RWPE2 (cell line): ENCODE results near the gene TMEM108.

Source experiments
- ATAC-seq: fragments of 200-7000 bp; cut with Tn5 transposase; 3 replicates; pipeline ENCODE4 v1.9.1; 2021; ENCODE audit warnings: low read depth
- DNase-seq: peaks from one replicate; pipeline ENCODE4 v3.0.0-alpha.2; 2020; ENCODE audit warnings: low spot score
- H3K27ac ChIP-seq: fragments of 450-650 bp; 2 replicates; pipeline ENCODE4 v1.5.1; 2017; ENCODE audit warnings: mild to moderate bottlenecking; ENCODE audit not compliant: poor library complexity, severe bottlenecking
- H3K27me3 ChIP-seq: fragments of 250-450 bp; sonication (Bioruptor Pico); 2 replicates; pipeline ENCODE4 v1.5.1; 2021; ENCODE audit warnings: mild to moderate bottlenecking, moderate library complexity; ENCODE audit not compliant: insufficient read depth, poor library complexity, severe bottlenecking
- H3K36me3 ChIP-seq: fragments of 250-450 bp; sonication (Bioruptor Pico); 2 replicates; pipeline ENCODE4 v1.5.1; 2020; ENCODE audit warnings: low read depth, mild to moderate bottlenecking, moderate library complexity
- H3K4me1 ChIP-seq: fragments of 250-450 bp; sonication (Bioruptor Pico); 2 replicates; pipeline ENCODE4 v1.5.1; 2021; ENCODE audit warnings: mild to moderate bottlenecking, moderate library complexity; ENCODE audit not compliant: insufficient read depth, poor library complexity, severe bottlenecking
- H3K4me3 ChIP-seq: fragments of 250-450 bp; sonication (Bioruptor Pico); 2 replicates; pipeline ENCODE4 v1.5.1; 2021; ENCODE audit warnings: mild to moderate bottlenecking, moderate library complexity; ENCODE audit not compliant: severe bottlenecking
- H3K9me3 ChIP-seq: fragments of 250-450 bp; sonication (Bioruptor Pico); 2 replicates; pipeline ENCODE4 v1.5.1; 2021; ENCODE audit warnings: mild to moderate bottlenecking, moderate library complexity; ENCODE audit not compliant: severe bottlenecking
- TF ChIP-seq, protein P1 (sequence below): fragments of 450-650 bp; IDR thresholded peaks from one replicate; pipeline ENCODE4 v1.5.1; 2017; ENCODE audit warnings: mild to moderate bottlenecking, moderate library complexity; ENCODE audit not compliant: poor library complexity, severe bottlenecking

The TMEM108 gene

DNA sequence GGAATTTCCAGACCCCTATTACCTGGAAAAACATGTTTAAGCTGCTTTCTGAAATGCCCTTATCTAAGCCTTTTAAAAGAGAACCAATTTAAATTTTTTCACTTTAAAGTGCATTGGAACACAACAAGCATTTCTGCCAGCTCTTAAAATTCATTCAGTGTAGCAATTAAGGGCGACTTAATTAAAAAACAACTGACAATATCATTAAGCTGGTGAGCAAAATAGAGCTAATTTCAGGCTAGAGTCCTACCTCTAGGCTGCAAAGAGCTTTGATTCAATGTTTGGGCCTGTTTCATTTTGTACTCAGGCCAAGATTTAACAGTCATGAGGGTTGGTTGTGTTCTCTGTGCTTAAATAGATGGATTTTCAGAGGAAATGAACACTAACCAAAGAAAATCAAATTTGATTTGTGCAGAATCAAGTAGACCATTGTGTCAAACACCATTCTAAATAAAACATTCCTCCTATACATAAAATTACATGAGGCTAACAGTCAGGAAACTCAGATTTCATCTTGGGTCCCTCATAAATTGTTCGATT, 114.6 kb downstream of the TMEM108 start:
- no peaks in the 10 kb centered on the region for H3K36me3 ChIP-seq
- H3K27ac ChIP-seq = no peak overlapping the region
- no peak for ATAC-seq

DNA sequence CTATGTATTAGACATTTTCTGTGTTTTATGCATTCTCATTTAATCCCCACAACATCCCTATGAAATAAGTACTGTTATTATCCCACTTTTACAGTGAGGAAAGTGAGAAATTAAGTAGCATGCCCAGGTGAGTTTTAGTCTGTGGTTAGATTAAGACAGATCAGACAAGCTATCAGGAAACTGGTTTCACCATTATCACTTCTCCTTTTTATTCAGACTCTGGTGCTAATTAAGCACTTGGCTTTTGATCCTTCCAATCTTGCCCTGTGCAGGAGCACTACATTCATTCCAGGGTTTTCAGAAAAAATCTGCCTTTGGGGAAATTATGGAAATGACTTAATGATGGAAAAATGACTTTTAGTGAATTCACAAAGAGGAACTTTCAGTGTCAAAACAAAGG, 115.2 kb downstream of the TMEM108 start:
- Histone ChIP-seq H3K27ac (no peak overlapping the region), H3K36me3 (no peaks in the 10 kb centered on the region), H3K9me3 (no peaks in the 10 kb centered on the region), H3K4me1 (no peaks in the 10 kb centered on the region), H3K4me3 (no peak overlapping the region), H3K27me3 (no peaks in the 10 kb centered on the region)
- TF ChIP-seq, protein P1, sequence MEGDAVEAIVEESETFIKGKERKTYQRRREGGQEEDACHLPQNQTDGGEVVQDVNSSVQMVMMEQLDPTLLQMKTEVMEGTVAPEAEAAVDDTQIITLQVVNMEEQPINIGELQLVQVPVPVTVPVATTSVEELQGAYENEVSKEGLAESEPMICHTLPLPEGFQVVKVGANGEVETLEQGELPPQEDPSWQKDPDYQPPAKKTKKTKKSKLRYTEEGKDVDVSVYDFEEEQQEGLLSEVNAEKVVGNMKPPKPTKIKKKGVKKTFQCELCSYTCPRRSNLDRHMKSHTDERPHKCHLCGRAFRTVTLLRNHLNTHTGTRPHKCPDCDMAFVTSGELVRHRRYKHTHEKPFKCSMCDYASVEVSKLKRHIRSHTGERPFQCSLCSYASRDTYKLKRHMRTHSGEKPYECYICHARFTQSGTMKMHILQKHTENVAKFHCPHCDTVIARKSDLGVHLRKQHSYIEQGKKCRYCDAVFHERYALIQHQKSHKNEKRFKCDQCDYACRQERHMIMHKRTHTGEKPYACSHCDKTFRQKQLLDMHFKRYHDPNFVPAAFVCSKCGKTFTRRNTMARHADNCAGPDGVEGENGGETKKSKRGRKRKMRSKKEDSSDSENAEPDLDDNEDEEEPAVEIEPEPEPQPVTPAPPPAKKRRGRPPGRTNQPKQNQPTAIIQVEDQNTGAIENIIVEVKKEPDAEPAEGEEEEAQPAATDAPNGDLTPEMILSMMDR = no peak
- ATAC-seq (no peak), DNase-seq (no peak)

More for the DNA sequence above, 114.6 kb downstream of the TMEM108 start:
- H3K4me1 ChIP-seq = no peaks in the 10 kb centered on the region
- H3K27me3 ChIP-seq = no peaks in the 10 kb centered on the region
- H3K4me3 ChIP-seq = no peak overlapping the region
- TF ChIP-seq, protein P1 = no peak
- no peak for DNase-seq
- H3K9me3 ChIP-seq = no peaks in the 10 kb centered on the region

DNA sequence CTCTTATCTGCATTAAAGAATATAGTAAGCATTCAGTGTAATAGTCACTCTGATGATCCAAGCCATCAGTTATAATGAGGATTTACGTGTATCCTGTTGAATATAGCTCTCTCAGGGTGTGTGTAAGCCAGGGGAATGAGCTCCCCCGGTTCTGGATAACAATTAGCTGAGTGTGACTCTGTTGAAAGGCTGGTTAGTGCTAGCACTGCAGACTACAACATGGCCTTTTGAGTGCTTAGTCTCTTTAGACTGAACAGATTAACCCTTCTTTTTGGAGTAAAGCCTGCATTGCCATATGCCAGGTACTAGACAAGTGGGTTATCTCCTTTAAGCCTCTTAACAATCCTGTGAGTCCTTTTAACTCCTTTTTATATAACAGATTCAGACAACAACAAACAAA, 119.5 kb downstream of the TMEM108 start:
- no peak for DNase-seq
- no peak overlapping the region for H3K27ac ChIP-seq
- H3K4me3 ChIP-seq = no peak overlapping the region
- H3K27me3 ChIP-seq = no peaks in the 10 kb centered on the region
- H3K36me3 ChIP-seq = no peaks in the 10 kb centered on the region
- no peaks in the 10 kb centered on the region for H3K9me3 ChIP-seq
- TF ChIP-seq, protein P1 = no peak
- H3K4me1 ChIP-seq = no peaks in the 10 kb centered on the region
- no peak for ATAC-seq

DNA sequence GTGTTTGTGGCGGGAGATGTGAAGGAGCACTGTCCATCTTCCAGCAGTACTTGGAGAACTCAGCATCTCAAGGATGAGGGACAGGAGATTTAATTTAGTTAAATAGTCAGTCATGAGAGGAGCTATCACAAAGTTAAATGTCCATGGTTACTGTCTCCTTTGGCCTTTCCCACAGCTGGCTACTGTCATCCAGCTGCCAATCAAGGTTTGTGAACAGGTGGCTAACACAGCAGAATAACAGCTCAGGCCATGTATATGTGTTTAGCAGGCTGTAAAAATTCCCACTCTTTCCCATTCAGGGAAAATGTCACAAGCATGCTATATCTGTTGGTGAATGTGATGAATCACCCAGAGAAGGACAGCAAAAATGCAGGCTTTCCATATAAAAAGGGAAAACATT, 120.5 kb downstream of the TMEM108 start:
- DNase-seq (no peak), ATAC-seq (no peak)
- Histone ChIP-seq H3K9me3 (no peaks in the 10 kb centered on the region), H3K4me1 (no peaks in the 10 kb centered on the region), H3K27ac (no peak overlapping the region), H3K36me3 (no peaks in the 10 kb centered on the region), H3K27me3 (no peaks in the 10 kb centered on the region), H3K4me3 (no peak overlapping the region)
- TF ChIP-seq, protein P1 = no peak
